GM12878 (cell line): ENCODE measurements around the gene UBXN10. TPM values are rescaled to one million over a fixed set of nuclear protein-coding genes. Genes with fewer than 3 reads are reported as not detected.

Experiments used
- ATAC-seq: fragments of 200-7000 bp; cut with Tn5 transposase; 3 replicates; pipeline ENCODE4 v1.9.1; 2020; ENCODE audit warnings: mild to moderate bottlenecking, moderate library complexity
- BruUV-seq: library from RNA; stranded (reverse); fragments of 400-500 nt; replicated peaks from 2 replicates; lab custom pipeline; 2021; lab: Mats Ljungman, UMichigan
- CTCF ChIA-PET: fragments of 300-600 bp; sonication (Branson Sonifier 250); formaldehyde crosslinking; extraction: SDS; loops from one replicate; lab custom pipeline; 2021; ENCODE audit warnings: inconsistent platforms; lab: Yijun Ruan, JAX
- POLR2A ChIA-PET: fragments of 350-600 bp; formaldehyde crosslinking; extraction: SDS; loops from one replicate; lab custom pipeline; 2021; ENCODE audit warnings: inconsistent platforms; lab: Charles Lee
- RAD21 ChIA-PET: fragments of 300-600 bp; sonication (Branson Sonifier 250); formaldehyde crosslinking; loops from one replicate; lab custom pipeline; 2023; ENCODE audit warnings: antibody characterized with exemption; ENCODE audit not compliant: unreplicated experiment; lab: Charles Lee
- SMC1A ChIA-PET: fragments of 300-600 bp; sonication (Branson Sonifier 250); formaldehyde crosslinking; loops from one replicate; lab custom pipeline; 2023; ENCODE audit not compliant: unreplicated experiment, uncharacterized antibody; lab: Charles Lee
- DNase-seq: peaks from one replicate; pipeline ENCODE4 v3.0.0-alpha.2; 2011; ENCODE audit warnings: low read depth, low spot score
- FAIRE-seq: peaks from 3 replicates; lab custom pipeline; 2011; peaks lifted over from hg19 to GRCh38; lab: Jason Lieb, UNC
- H2AFZ ChIP-seq: 2 replicates; pipeline ENCODE4 v1.6.0; 2011; ENCODE audit warnings: low read depth, low read length, control low read depth; ENCODE audit not compliant: control insufficient read depth
- H3K27ac ChIP-seq: 2 replicates; pipeline ENCODE4 v1.5.1; 2011; ENCODE audit warnings: control low read depth; ENCODE audit not compliant: control insufficient read depth, insufficient read depth
- H3K27me3 ChIP-seq, 2 experiments: replicated peaks in 1 of 2; 2 replicates each; pipeline versions ENCODE4 v1.6.0 to v1.6.1; 2011; ENCODE audit warnings: low read length in 1 of 2; ENCODE audit not compliant: control insufficient read depth in 2 of 2, insufficient read depth in 2 of 2
- H3K36me3 ChIP-seq, 2 experiments: 2 replicates each; pipeline ENCODE4 v1.5.1; 2011; ENCODE audit warnings: low read length in 1 of 2; ENCODE audit not compliant: control insufficient read depth in 2 of 2, insufficient read depth in 2 of 2
- H3K4me1 ChIP-seq: 2 replicates; pipeline ENCODE4 v1.6.1; 2011; ENCODE audit warnings: mild to moderate bottlenecking, low read length, moderate library complexity, mixed read lengths; ENCODE audit not compliant: control insufficient read depth, insufficient read depth
- H3K4me2 ChIP-seq: 2 replicates; pipeline ENCODE4 v1.6.0; 2011; ENCODE audit warnings: control low read depth; ENCODE audit not compliant: control insufficient read depth, insufficient read depth
- H3K4me3 ChIP-seq: fragments of 200-600 bp; sonication (generic); 2 replicates; pipeline ENCODE4 v1.5.1; 2016
- H3K79me2 ChIP-seq: 2 replicates; pipeline ENCODE4 v1.6.0; 2011; ENCODE audit warnings: low read length; ENCODE audit not compliant: control insufficient read depth, insufficient read depth
- H3K9ac ChIP-seq: 2 replicates; pipeline ENCODE4 v1.8.0; 2011; ENCODE audit warnings: low read length, control low read depth, mixed read lengths; ENCODE audit not compliant: control insufficient read depth, insufficient read depth
- H3K9me3 ChIP-seq: replicated peaks from 3 replicates; pipeline ENCODE4 v1.5.1; 2011; ENCODE audit warnings: mild to moderate bottlenecking, low read length; ENCODE audit not compliant: control insufficient read depth, insufficient read depth
- H4K20me1 ChIP-seq: 2 replicates; pipeline ENCODE4 v1.6.0; 2011; ENCODE audit not compliant: control insufficient read depth, insufficient read depth
- ASH2L ChIP-seq: fragments of 300-600, 200-600 bp; sonication (generic); IDR thresholded peaks from 2 replicates; pipeline ENCODE4 v1.6.1; 2017; ENCODE audit warnings: low read depth, mild to moderate bottlenecking, borderline replicate concordance
- BCL3 ChIP-seq: IDR thresholded peaks from 2 replicates; pipeline ENCODE4 v1.6.1; 2011; ENCODE audit warnings: borderline replicate concordance, low read depth, mild to moderate bottlenecking, moderate library complexity, low read length; ENCODE audit not compliant: insufficient read depth, poor library complexity, severe bottlenecking
- BCLAF1 ChIP-seq: fragments of 450-650 bp; IDR thresholded peaks from 2 replicates; pipeline ENCODE4 v1.6.1; 2017; ENCODE audit warnings: antibody characterized with exemption, mild to moderate bottlenecking, moderate library complexity
- CHD4 ChIP-seq: fragments of 200-600 bp; sonication (generic); IDR thresholded peaks from 2 replicates; pipeline ENCODE4 v1.6.1; 2016; ENCODE audit warnings: mild to moderate bottlenecking
- EGR1 ChIP-seq, 2 experiments: IDR thresholded peaks; 1 replicate in 1 of 2; 2 replicates in 1 of 2; pipeline ENCODE4 v1.6.1; 2011 to 2012; ENCODE audit warnings: low read depth in 2 of 2, low read length in 2 of 2, borderline replicate concordance in 1 of 2, mild to moderate bottlenecking in 1 of 2, moderate library complexity in 1 of 2
- ELK1 ChIP-seq: IDR thresholded peaks from 2 replicates; pipeline ENCODE4 v1.6.1; 2012; ENCODE audit warnings: low read depth, low read length, improper control_type of control experiment
- HCFC1 ChIP-seq: fragments of 150-350 bp; IDR thresholded peaks from 2 replicates; pipeline ENCODE4 v1.6.1; 2014; ENCODE audit warnings: low read length
- HDAC2 ChIP-seq: fragments of 200-600 bp; sonication (generic); IDR thresholded peaks from 2 replicates; pipeline ENCODE4 v1.6.1; 2017
- KLF5 ChIP-seq: fragments of 450-650 bp; IDR thresholded peaks from 2 replicates; pipeline ENCODE4 v1.6.1; 2014; ENCODE audit warnings: mild to moderate bottlenecking; ENCODE audit not compliant: partially characterized antibody
- MAX ChIP-seq: IDR thresholded peaks from 2 replicates; pipeline ENCODE4 v1.6.1; 2012; ENCODE audit warnings: low read depth, low read length, improper control_type of control experiment
- MTA2 ChIP-seq: fragments of 450-650 bp; IDR thresholded peaks from 2 replicates; pipeline ENCODE4 v1.6.1; 2016; ENCODE audit warnings: low read depth, mild to moderate bottlenecking, moderate library complexity
- PAX8 ChIP-seq: fragments of 450-650 bp; IDR thresholded peaks from 2 replicates; pipeline ENCODE4 v1.6.1; 2017; ENCODE audit warnings: mild to moderate bottlenecking, moderate library complexity
- PML ChIP-seq: IDR thresholded peaks from 2 replicates; pipeline ENCODE4 v1.6.1; 2012; ENCODE audit warnings: low read length, inconsistent platforms
- RUNX3 ChIP-seq: IDR thresholded peaks from 2 replicates; pipeline ENCODE4 v1.6.1; 2012; ENCODE audit warnings: low read length, inconsistent platforms
- ZBTB33 ChIP-seq: fragments of 450-650 bp; IDR thresholded peaks from 2 replicates; pipeline ENCODE4 v1.6.1; 2017; ENCODE audit warnings: mild to moderate bottlenecking
- ZNF274 ChIP-seq: IDR thresholded peaks from one replicate; pipeline ENCODE4 v1.8.0; 2011; ENCODE audit not compliant: insufficient read length, insufficient read depth
- WGBS: methylation state at CpG from one replicate; pipeline ENCODE4 v1.1.6; 2016; ENCODE audit warnings: low lambda C conversion rate; ENCODE audit not compliant: insufficient replicate concordance, insufficient coverage; ENCODE audit errors: missing lambda C conversion rate; 5-methylcytosine and 5-hydroxymethylcytosine counted together
- in situ Hi-C: fragments of 300-500 bp; cut with MboI; formaldehyde crosslinking; loops from 9 replicates; pipeline ENCODE4 v1.14.3; 2018; ENCODE audit warnings: mixed read lengths
- intact Hi-C: fragments of 100-400 bp; cut with micrococcal nuclease; formaldehyde crosslinking; loops from one replicate; pipeline ENCODE4 v1.14.2; 2022; ENCODE audit not compliant: unreplicated experiment
- polyA plus RNA-seq, 11 experiments: library from polyadenylated mRNA; depleted of rRNA in 4 of 11; unstranded in 6 of 11; stranded (reverse) in 5 of 11; fragments of >200 nt; fragmentation: Nextera tagmentation in 4 of 11; fragmentation: Illumina TruSeq in 1 of 11; extraction: Ambion mirVana in 4 of 11; extraction: Trizol in 1 of 11; gene quantifications; 1 replicate in 1 of 11; 2 replicates in 10 of 11; pipeline versions ENCODE4 v1.2.1 to v1.2.3, GENCODE V29; 2011 to 2016; ENCODE audit warnings: inconsistent platforms in 2 of 11, missing spikeins in 2 of 11, low read depth in 1 of 11
- total RNA-seq, 4 experiments: library from RNA; depleted of rRNA in 3 of 4; stranded (reverse); fragments of >200 nt in 3 of 4; fragmentation: Illumina TruSeq in 1 of 4; extraction: Trizol in 1 of 4; gene quantifications; 2 replicates each; pipeline versions ENCODE4 v1.2.1 to v1.2.3, GENCODE V29; 2013 to 2021

UBXN10 gene
- total and polyA plus RNA-seq, 10 of the 15 experiments (the other 5 are each of a cell fraction or from before 2014, with no cell fraction given) = 0.03 to 0.15 (median 0.06) TPM; not detected in 7

- ATAC-seq = no peak
- Histone ChIP-seq H3K36me3 (no peaks in the 10 kb centered on the region), H3K9me3 (no peaks in the 10 kb centered on the region; the same call in 2 of the 3 replicates), H3K4me1 (peaks cover 5% of the 10 kb centered on the region), H3K4me3 (no peak overlapping the region), H2AFZ (no peak overlapping the region), H3K9ac (no peak overlapping the region), H3K79me2 (no peaks in the 10 kb centered on the region), H4K20me1 (no peaks in the 10 kb centered on the region), H3K27ac (no peak overlapping the region), H3K27me3 (no peaks in the 10 kb centered on the region; a peak in 2 of 4 replicates), H3K4me2 (no peak overlapping the region)
- RAD21 ChIA-PET = no interaction called here
- POLR2A ChIA-PET = no interaction called here
- CTCF ChIA-PET = interaction anchor here (1.6 kb wide), 1 partner anchor 26 kb away, joined by 6 read pairs; no protein-coding TSS in a partner anchor
- no peak for DNase-seq
- intact Hi-C loops (no loop called here), in situ Hi-C loops (no loop called here)
- FAIRE-seq = no peak
- no TSS peak for BruUV-seq
- SMC1A ChIA-PET = no interaction called here
- 32% methylated on average over 9 of the region's 9 CpGs for WGBS
- TF ChIP-seq ZBTB33 (no peak), PAX8 (no peak), CHD4 (no peak), HCFC1 (no peak), RUNX3 (no peak), KLF5 (no peak), ELK1 (no peak), ZNF274 (no peak), HDAC2 (no peak), PML (no peak), EGR1 (IDR thresholded peaks at IDR 0.05; ENCODE audit: borderline replicate concordance in 1 of 2, low read depth in 2 of 2, low read length in 2 of 2) (no peak), MAX (no peak), BCL3 (no peak), BCLAF1 (no peak), ASH2L (no peak), MTA2 (no peak)
Measured at GRCh38 chr1:20168564-20169491, 17.1 kb upstream of the UBXN10 start.
